GM12878 (cell line): Measurements from ENCODE around the gene MARCHF10.

Experiments
- CEBPB ChIP-seq, 2 experiments: fragments of 150-350 bp in 1 of 2; IDR thresholded peaks; 2 replicates each; pipeline ENCODE4 v1.6.1; 2012 to 2014; ENCODE audit warnings: low read depth in 2 of 2, low read length in 2 of 2, borderline replicate concordance in 1 of 2, inconsistent platforms in 1 of 2
- EP300 ChIP-seq, 2 experiments: fragments of 150-350 bp in 1 of 2; IDR thresholded peaks; 2 replicates each; pipeline ENCODE4 v1.6.1; 2011 to 2012; ENCODE audit warnings: low read depth in 2 of 2, low read length in 2 of 2, borderline replicate concordance in 1 of 2, improper control_type of control experiment in 1 of 2, inconsistent platforms in 1 of 2; ENCODE audit not compliant: control insufficient read depth in 1 of 2
- SMAD1 ChIP-seq: fragments of 450-650 bp; IDR thresholded peaks from 2 replicates; pipeline ENCODE4 v1.6.1; 2018; ENCODE audit warnings: mild to moderate bottlenecking, low read depth; ENCODE audit not compliant: partially characterized antibody
- TF ChIP-seq, protein P1 (sequence below): fragments of 450-650 bp; formaldehyde crosslinking; IDR thresholded peaks from 2 replicates; pipeline ENCODE4 v1.5.0; 2022; ENCODE audit warnings: mild to moderate bottlenecking, missing genetic modification characterization
- TF ChIP-seq, protein P2 (sequence below), 3 experiments: IDR thresholded peaks in 2 of 3; conservative IDR thresholded peaks in 1 of 3; 2 replicates each; pipeline ENCODE4 v1.5.1; 2011; ENCODE audit warnings: low read depth in 3 of 3, low read length in 3 of 3, mild to moderate bottlenecking in 3 of 3, control low read depth in 2 of 3, moderate library complexity in 2 of 3, inconsistent platforms in 1 of 3, mixed read lengths in 1 of 3; ENCODE audit not compliant: control insufficient read depth in 2 of 3, insufficient read depth in 1 of 3; ENCODE audit errors: extremely low read depth in 1 of 3
- TF ChIP-seq, protein P3 (sequence below): IDR thresholded peaks from 2 replicates; pipeline ENCODE4 v1.6.1; 2012; ENCODE audit warnings: low read depth, low read length, improper control_type of control experiment

DNA sequence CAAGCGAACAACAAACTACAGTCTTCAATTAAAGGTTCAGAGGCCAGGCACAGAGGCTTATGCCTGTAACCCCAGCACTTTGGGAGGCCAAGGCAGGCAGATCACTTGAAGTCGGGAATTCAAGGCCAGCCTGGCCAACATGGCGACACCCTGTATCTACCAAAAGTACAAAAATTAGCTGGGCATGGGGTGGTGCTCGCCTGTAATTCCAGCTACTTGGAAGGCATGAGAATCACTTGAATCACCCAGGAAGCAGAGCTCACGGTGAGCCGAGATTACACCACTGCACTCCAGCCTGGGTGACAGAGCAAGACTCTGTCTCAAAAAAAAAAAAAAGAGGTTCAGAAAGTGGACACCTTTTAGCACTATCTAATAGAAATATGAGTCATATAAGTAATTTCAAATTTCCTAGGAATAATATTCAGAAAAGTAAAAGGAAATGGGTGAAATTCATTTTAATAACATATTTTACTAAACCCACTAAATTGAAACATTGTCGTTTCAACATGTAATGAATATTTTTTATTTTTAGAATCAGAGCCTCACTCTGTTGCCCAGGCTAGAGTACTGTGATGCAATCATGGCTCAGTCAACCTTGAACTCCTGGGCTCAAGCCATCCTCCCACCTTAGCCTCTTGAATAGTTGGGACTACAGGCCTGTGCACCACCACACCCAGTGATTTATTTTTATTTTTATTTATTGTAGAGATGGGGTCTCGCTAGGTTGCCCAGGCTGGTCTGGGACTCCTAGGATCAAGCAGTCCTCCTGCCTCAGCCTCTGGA, 15.2 kb upstream of the MARCHF10 start:
- TF ChIP-seq, protein P1, sequence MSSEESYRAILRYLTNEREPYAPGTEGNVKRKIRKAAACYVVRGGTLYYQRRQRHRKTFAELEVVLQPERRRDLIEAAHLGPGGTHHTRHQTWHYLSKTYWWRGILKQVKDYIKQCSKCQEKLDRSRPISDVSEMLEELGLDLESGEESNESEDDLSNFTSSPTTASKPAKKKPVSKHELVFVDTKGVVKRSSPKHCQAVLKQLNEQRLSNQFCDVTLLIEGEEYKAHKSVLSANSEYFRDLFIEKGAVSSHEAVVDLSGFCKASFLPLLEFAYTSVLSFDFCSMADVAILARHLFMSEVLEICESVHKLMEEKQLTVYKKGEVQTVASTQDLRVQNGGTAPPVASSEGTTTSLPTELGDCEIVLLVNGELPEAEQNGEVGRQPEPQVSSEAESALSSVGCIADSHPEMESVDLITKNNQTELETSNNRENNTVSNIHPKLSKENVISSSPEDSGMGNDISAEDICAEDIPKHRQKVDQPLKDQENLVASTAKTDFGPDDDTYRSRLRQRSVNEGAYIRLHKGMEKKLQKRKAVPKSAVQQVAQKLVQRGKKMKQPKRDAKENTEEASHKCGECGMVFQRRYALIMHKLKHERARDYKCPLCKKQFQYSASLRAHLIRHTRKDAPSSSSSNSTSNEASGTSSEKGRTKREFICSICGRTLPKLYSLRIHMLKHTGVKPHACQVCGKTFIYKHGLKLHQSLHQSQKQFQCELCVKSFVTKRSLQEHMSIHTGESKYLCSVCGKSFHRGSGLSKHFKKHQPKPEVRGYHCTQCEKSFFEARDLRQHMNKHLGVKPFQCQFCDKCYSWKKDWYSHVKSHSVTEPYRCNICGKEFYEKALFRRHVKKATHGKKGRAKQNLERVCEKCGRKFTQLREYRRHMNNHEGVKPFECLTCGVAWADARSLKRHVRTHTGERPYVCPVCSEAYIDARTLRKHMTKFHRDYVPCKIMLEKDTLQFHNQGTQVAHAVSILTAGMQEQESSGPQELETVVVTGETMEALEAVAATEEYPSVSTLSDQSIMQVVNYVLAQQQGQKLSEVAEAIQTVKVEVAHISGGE (CRISPR knock-in tag), result no peak
- TF ChIP-seq SMAD1 (no peak), EP300 (IDR thresholded peaks at IDR 0.05; ENCODE audit: borderline replicate concordance in 1 of 2, control insufficient read depth in 1 of 2, low read depth in 2 of 2, low read length in 2 of 2) (no peak), CEBPB (IDR thresholded peaks at IDR 0.05; ENCODE audit: borderline replicate concordance in 1 of 2, low read depth in 2 of 2, low read length in 2 of 2) (no peak)
- TF ChIP-seq, protein P2, sequence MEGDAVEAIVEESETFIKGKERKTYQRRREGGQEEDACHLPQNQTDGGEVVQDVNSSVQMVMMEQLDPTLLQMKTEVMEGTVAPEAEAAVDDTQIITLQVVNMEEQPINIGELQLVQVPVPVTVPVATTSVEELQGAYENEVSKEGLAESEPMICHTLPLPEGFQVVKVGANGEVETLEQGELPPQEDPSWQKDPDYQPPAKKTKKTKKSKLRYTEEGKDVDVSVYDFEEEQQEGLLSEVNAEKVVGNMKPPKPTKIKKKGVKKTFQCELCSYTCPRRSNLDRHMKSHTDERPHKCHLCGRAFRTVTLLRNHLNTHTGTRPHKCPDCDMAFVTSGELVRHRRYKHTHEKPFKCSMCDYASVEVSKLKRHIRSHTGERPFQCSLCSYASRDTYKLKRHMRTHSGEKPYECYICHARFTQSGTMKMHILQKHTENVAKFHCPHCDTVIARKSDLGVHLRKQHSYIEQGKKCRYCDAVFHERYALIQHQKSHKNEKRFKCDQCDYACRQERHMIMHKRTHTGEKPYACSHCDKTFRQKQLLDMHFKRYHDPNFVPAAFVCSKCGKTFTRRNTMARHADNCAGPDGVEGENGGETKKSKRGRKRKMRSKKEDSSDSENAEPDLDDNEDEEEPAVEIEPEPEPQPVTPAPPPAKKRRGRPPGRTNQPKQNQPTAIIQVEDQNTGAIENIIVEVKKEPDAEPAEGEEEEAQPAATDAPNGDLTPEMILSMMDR (IDR thresholded peaks at IDR 0.05 in 2 of 3, conservative IDR thresholded peaks at IDR 0.05 in 1 of 3; ENCODE audit: control insufficient read depth in 2 of 3, extremely low read depth in 1 of 3, insufficient read depth in 1 of 3, low read depth in 3 of 3, low read length in 3 of 3), result no peak
- TF ChIP-seq, protein P3, sequence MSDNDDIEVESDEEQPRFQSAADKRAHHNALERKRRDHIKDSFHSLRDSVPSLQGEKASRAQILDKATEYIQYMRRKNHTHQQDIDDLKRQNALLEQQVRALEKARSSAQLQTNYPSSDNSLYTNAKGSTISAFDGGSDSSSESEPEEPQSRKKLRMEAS, result no peak
